GM12892 (cell line): ENCODE results near the gene DZIP1.

Experiments
- POLR2A ChIP-seq: IDR thresholded peaks from 2 replicates; pipeline ENCODE4 v1.6.1; 2011; ENCODE audit warnings: low read depth, low read length, control low read depth
- POLR2AphosphoS5 ChIP-seq: IDR thresholded peaks from 2 replicates; pipeline ENCODE4 v1.6.1; 2011; ENCODE audit warnings: low read depth, low read length, control low read depth

- TF ChIP-seq POLR2AphosphoS5, result no peak
- TF ChIP-seq POLR2A, result no peak
These were observed 79.7 kb downstream of the DZIP1 start for GRCh38 chr13:95564733-95565291.
